GM21723 (cell line): ENCODE data around the gene PAM16.

Source experiments
- ATAC-seq: cut with Tn5 transposase; IDR thresholded peaks from one replicate; pipeline ENCODE4 v1.9.1; 2021; ENCODE audit warnings: mild to moderate bottlenecking, moderate library complexity; ENCODE audit not compliant: unreplicated experiment

The PAM16 gene

GRCh38 chr16:4371357-4372000 is 20.4 kb upstream of the PAM16 start, which contains the start of gene VASN:
TSS of gene VASN (plus strand) at chr16:4371848. CDS start at chr16:4380878, 9,030 bp downstream.
- peak; percentile 70 for ATAC-seq

GRCh38 chr16:4370570-4371356 is 19.6 kb upstream of the PAM16 start:
- no peak for ATAC-seq

GRCh38 chr16:4370151-4370550 is 19.0 kb upstream of the PAM16 start:
- no peak for ATAC-seq

GRCh38 chr16:4369007-4369733 is 18.0 kb upstream of the PAM16 start:
- ATAC-seq, result no peak

GRCh38 chr16:4367393-4367856 is 16.3 kb upstream of the PAM16 start:
- ATAC-seq, result no peak

- ATAC-seq, result no peak
Observed at GRCh38 chr16:4366016-4366415, 14.9 kb upstream of the PAM16 start.

- ATAC-seq, result no peak
Observed at GRCh38 chr16:4365615-4366014, 14.5 kb upstream of the PAM16 start.

- ATAC-seq, result peak; percentile 61
Observed at GRCh38 chr16:4365014-4365406, 13.9 kb upstream of the PAM16 start.

- ATAC-seq, result no peak
Observed at GRCh38 chr16:4364196-4365013, 13.3 kb upstream of the PAM16 start.

GRCh38 chr16:4362476-4363135 is 11.5 kb upstream of the PAM16 start:
- no peak for ATAC-seq

GRCh38 chr16:4361944-4362311 is 10.8 kb upstream of the PAM16 start:
- ATAC-seq, result no peak

GRCh38 chr16:4361033-4361943 is 10.2 kb upstream of the PAM16 start:
- ATAC-seq, result no peak

- no peak for ATAC-seq
Observed at GRCh38 chr16:4360538-4361021, 9.5 kb upstream of the PAM16 start.

GRCh38 chr16:4359914-4360313 is 8.8 kb upstream of the PAM16 start:
- ATAC-seq, result no peak

GRCh38 chr16:4358831-4359561 is 7.9 kb upstream of the PAM16 start:
- no peak for ATAC-seq

GRCh38 chr16:4358236-4358635 is 7.1 kb upstream of the PAM16 start:
- ATAC-seq, result no peak

GRCh38 chr16:4356820-4357219 is 5.7 kb upstream of the PAM16 start:
- ATAC-seq, result no peak
